NCI-H128 (cell line): ENCODE data around the gene CMIP.

Source experiments
- DNase-seq: peaks from one replicate; lab custom pipeline; 2025; ENCODE audit not compliant: unreplicated experiment; lab: John Stamatoyannopoulos, UW

Gene CMIP

DNA sequence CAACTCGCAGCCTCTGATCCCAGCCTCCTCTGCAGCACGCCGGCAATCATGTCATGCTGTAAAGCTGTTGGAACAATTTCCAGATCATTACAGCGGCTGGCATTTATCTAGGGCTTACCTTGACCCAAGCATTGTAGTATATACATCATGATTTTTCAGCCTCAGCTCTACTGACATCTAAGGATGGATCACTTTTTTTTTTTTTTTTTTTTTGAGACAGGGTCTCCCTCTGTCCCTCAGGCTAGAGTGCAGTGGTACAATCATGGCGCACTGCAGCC, 103.3 kb downstream of the CMIP start:
- DNase-seq = no peak

DNA sequence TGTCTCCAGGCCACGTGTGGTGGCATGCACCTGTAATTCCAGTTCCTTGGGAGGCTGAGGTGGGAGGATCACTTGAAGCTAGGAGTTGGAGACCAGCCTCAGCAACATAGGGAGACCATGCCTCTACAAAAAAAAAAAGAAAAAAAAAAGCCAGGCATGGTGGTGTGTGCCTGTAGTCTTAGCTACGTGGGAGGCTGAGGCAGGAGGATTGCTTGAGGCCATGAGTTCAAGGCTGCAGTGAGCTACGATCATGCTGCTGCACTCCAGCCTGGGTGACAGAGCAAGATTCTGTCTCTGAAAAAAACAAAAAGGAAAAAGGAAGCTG, 103.9 kb downstream of the CMIP start:
- DNase-seq = no peak

DNA sequence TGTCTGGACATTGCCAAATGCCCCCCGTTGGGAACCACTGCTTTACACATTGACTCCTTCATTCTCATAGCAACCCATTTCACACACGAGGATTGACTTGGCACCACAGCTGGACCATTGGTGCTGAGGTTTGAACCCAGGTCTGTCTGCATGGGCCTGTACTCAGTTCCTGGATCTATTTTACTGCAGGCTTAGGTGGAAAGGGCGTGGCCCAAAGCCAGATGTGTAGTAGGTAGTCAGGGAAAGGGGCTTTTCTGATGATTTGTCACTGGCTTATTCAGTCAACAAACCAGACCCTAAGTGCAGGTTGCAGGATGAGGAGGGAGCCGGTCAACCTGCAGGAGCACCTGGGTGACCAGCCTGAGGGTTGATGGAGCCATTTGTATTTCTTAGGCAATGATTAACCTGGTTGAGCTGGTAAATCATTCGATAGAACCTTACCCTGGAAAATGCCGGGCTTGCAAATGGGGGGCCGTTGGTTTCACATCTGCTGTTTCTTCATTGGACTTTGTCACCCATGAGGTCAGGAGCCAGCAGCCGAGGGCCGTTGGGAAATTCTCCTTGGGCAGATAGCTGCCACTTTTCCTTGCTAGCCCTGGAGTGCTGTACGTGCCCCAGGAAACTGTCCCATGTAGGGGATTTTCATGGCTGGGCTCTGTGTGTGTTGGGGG, 104.4 kb downstream of the CMIP start:
- DNase-seq = no peak

DNA sequence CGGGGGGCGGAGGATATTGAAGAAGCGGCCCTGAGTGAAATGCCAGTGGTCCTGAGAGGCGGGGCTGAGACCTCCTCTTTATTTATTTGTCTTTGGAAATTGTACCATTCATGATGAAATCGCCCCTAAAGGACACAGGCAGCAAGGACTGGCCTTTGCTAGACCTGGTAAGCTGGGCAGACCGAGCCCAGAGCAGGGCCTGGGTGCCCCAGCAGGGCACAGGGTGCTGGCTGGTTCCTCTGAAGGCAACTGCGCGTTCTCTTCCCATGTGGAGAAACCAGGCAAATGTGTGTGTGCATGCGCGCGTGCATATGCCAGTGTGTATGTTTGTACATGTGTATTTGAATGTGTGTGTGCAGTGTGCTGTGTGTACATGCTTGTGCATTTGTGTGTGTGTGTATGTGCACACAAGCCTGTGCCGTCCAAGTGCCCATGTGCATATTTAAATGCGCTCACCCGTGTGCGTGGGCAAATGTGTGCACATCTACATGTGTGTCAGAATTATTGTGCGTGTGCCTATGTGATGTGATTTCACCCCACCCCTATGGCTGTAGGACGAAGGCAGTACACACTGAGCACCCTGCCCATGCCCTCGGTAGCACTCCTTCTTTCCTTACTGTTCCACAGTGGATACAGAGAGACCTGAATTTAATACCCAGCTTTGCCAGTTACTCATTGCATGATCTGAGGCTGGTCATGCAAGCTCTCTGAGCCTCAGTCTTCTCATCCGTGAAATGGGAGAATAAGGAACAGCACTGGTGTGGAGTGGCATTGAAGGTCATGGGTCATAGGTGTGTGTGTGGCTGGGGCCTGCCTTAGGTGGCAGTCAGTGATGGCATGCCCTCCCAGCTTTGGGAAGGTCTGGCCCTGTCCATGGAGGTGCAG, 105.2 kb downstream of the CMIP start:
- no peak for DNase-seq

DNA sequence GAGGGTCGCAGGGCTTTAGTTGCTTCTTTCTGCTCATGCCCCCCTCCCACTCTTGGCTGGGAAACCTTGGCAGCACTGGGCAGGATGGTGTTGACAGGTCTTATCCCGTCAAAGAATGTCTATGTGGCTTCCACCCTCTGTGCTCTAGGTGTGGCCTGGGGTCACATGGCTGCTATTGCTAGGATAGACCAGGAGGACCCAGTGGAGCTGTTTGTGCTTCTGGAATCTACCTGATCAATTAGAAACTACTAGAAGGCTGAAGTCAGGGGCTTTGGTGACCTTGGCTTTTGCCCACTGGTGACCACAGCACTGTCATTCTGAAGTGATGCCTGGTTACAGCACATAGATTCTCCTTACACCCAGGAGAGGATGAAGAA, 105.8 kb downstream of the CMIP start:
- DNase-seq = no peak

DNA sequence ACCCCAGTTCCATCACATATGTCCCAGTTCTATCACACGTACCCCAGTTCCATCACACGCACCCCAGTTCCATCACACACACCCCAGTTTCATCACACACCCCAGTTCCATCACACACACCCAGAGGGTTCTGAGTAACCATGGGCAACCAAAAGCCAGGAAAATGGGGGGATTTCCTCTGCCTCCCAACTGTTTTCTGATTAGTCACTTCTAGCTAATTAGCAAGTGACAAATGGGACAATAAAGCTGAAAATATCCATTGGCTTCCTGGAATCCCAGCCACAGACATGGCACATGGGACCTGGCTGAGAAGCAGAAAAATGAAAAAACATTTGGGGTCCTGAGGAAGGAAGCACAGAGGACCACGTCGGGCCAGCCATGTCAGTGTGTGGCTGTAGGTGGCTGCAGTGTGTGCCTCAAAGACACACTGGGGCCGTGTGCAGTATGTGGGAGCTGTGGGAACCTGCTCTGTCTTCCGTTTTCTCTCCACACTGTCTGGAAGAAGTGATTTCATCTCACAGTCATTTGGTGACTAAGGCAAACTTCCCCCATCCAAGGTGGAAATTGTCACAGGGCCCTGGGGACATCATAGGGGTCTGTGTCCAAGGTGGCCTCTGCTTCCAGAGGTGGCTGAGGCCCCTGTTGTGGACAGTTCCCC, 106.7 kb downstream of the CMIP start:
- no peak for DNase-seq

DNA sequence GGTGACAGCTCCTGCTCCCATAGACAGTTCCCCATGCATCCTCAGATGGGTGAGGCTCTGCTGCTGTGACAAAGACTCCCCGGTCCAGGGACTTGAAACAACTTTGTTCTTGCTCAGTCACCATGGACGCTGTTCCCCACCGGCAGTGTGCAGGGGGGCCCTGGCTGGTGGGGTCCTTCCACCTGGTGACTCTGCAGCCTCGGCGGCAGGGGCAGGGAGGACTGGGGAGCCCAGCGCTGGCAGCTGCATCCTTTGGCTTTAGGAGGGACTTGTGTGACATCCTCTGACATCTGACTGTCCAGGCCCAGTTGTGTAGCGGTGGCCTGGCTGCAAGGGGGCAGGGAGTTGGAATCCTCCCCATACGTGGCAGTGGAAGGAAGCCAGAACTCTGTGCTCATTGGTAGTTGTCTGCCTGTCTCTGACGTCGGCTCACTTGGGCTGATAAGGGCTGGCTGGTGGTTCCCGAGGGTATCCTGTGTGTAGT, 107.3 kb downstream of the CMIP start:
- DNase-seq = no peak

DNA sequence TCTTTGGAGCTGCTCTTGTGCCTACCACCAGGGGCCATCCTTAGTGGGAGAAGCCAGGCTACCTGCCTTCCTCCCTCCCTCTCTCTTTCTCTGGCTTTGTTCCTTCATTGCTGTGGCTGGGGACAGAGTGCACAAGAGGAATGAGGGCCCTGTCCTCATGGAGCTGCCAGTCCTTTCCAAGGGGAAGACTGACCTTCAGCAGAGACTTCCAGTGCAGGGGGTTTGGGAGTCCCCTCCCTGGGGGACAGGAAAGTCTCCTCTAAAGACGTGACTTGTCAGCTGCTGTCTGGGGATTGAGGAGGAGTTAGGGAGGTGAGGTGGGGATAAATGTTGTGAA, 108.1 kb downstream of the CMIP start:
- DNase-seq = no peak

DNA sequence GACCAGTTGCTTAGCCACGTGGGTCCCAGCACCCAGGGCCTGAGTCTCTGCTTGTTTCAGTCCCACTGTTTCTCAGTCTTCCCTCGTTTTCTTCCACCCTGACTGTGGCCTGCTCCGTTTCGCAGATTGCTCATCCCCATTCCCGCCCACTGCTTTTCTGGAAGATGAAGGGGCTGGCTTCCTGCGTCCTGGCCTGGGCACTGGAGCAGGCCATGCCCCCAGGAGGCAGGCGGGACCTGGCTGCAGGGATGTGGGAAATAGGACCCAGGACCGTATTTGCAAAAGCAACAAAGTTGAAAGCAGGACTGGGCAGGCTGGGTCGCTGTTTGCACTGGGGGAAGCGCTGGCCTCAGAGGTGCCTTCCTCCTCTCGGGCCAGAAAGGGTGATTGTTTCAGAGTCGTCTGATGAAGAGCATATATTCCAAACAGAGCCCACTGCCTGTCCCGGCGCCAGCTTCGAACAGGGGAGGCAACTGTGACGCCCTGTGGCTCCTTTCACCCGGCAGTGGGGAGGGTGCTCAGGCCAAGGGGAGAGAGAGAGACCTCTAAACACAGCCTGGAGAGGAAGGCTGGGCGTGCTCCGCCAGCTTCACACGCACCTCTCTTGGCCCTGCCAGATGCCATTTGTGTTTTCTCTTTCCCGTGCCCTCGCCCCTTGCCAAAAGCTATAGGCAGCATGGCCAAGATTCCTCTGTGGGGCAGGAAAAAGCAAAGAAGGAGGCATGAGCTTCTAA, 108.6 kb downstream of the CMIP start:
- no peak for DNase-seq

DNA sequence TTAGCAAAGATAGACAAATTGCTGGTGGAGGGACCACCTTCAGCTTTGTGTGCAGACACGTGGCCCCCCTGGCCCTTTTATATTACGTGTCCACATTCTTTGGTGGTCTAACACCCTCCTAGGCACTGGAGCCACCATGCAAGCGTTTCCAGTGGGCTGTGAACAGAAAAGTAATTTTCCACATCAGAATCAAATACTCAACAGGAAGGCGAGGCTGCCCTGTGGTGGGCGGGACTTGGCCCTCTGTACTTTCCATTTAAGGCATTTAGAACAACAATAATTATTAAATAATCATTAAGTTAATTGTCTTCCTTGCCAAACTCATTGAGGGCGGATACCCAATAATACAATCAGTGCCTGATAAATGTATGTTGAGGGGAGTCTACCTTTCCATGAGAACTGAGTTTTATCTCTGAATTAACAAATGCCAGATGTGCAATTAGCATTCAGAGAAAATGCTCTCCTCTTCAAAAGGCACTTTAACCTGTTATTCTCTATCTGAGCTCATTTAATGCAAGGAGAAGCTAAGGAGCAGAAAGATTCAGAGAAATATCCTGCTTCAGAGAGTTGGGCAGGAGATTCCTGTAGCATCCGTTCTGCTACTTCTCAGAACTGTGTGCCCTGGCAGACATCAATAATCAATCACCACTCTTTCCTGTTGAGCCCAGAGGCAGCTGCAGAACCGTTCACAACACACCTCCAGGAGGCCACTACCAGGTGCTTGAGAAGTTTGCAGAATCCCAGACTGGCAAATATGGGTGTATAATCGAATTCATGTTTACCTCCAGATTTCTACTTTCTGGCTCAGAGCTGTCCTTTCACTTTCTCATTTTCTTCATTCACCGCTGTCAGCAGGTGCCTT, 109.4 kb downstream of the CMIP start:
- DNase-seq = no peak

DNA sequence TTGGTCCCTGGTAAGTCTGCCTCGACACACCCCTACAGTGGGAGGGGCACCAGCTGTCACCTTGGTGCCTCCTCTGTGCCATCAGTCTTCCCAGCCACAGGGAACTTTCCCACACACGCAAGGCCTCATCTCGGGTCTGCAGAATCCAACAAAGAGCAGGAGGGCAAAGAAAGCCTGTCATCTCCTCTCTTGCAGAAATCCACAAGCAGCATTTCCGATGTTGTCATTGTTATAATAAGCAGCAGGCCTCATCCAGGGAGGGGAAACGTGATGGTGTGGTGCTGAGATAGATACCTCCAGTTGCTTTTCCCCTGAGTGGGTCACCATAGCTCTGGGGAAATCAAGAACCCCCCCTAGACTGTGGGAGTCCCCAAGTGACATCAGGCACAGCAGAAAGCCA, 110.4 kb downstream of the CMIP start:
- no peak for DNase-seq

DNA sequence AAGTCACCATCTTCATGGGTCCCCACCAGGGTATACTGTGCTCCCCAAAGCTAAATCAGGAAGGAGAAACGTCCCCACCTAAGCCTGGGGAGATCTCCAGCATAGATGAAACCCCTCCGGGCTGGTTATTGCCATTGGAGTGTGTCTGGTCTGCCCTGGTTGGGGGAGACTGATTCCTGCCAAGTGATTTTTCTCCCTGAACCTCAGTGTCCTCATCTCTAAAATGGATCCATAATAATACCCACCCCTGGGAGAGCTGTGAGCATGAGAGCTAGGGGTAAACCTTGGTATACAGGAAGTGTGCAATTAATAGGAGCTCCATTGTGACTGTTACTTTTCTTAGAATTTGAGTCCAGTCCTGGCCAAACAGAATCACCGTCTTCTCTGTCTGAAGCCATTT, 111.1 kb downstream of the CMIP start:
- DNase-seq = no peak

DNA sequence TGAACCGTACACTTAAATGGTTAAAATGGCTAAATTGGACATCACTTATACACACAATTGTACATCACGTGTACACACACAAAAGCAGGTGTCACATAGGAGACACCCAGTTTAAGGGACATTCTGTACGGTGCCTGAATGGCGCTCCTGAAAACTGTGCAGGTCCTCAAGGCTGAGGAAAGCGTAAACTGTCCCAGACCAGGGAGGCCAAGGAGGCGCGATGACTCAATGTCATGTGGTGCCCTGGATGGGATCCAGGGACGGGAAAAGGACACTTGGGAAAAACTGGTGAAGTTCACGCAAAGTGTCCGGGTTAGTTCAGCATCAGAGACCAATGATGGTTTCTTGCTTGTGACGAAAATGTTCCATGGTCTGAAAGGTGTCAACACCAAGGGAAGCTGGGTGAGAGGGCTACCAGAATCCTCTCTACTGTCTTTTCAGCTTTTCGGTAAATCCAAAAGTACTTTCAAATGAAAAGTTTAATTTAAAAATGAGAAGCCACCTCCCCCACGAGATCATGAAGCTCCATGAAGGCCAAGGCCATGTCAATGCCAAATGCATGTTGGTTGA, 112.2 kb downstream of the CMIP start:
- DNase-seq = no peak

DNA sequence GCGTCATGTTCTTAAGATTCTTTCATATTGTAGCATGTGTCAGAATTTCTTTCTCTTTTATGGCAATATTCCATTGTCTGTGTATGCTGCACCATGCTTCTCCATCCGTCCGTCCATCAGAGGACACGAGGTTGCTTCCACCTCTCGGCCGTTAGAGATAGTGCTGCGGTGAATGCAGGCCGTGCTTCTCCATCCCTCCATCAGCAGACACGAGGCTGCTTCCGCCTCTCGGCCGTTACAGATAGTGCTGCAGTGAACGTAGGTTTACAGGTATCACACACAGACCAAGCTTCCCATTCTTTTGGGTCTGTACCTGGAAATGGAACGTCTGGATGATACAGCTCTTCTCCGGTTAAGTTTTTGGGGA, 113.5 kb downstream of the CMIP start:
- DNase-seq = no peak

DNA sequence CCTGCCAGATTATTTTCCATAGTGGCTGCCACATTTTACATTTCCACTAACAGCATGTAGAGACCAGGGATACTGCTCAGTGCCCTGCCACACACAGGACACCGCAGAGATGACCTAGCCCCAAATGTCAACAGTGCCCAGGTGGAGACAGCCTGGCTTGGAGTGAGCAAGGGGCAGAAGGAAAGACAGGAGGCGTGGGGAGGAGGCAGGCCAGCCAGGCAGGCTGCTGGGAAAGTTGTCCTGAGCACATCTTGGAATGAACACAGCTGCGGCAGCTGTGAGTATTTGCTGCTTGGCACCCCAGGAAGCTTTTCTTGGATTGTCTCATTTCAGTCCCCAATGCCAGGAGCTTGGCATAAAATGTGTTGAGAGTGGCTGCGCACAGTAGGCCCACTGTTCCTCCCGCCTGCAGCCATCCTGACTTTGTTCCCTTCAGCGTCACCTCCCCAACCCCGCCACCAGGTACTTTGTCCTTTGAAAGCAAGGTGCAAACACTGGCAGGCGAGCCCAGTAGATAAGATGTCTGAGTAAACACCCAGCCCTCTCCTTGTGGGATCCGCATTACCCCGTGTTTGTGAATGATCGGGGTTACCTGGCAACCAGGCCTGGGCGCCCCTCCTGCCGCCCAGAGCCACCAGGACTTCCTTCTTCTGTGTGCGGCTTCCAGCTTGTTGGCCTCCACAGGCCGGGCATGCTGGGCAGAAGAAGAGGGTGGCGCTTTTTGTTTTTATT, 114.0 kb downstream of the CMIP start:
- no peak for DNase-seq

DNA sequence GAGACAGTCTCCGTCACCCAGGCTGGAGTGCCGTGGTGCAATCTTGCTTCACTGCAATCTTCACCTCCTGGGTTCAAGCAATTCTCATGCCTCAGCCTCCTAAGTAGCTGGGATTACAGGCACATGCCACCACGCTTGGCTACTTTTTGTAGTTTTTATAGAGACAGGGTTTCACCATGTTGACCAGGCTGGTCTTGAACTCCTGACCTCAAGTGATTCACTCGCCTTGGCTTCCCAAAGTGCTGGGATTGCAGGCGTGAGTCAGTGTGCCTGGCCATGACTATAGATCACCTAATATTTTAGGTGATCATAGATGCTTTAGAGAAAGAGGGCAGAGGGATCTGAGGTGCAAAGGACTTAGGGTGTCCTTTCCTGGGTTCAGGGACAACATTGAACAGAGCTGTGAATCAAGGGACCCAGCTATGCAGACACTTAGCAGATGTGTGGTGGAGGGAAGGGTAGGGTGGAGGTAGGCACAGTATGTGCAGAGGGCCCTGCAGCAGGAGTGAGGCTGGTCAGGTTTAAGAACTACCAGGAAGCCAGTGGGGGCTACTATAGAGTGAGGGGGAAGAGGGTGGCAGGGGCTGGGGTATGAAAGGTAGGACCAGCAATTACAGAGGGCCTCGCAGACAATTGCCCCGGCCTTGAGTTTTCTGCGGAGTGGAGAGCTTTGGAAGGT, 116.5 kb downstream of the CMIP start:
- no peak for DNase-seq

DNA sequence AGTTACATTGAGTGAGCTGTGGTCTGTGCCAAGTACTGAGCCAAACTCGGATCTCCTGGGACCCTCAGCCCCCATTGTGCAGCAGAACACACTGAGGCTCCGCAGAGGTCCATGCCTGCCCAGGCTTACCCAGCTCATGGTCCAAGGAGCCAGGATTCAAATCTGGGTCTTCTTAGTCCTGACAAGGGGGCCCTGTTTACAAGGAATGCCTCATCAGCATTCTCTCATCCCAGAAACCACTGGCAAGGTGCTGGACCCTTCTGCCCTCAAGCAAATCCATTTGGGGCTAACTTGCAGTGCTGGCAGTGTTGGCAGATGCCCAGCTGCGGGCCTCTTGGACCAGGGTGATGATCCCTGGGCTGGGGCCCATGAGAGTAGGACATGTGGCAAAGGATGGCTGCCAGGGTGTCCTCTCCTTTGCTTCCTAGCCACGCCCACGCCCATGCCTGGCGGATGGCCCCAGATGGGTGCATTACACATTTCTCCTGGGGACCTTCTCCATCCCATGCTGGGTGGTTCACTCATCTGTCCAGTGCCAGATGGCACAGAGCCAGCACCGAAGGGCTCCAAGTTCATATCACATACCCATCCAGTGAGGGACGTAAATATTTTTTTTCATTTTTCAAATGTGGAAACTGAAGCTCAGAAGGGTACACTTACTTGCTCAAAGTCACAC, 117.7 kb downstream of the CMIP start:
- DNase-seq = no peak

DNA sequence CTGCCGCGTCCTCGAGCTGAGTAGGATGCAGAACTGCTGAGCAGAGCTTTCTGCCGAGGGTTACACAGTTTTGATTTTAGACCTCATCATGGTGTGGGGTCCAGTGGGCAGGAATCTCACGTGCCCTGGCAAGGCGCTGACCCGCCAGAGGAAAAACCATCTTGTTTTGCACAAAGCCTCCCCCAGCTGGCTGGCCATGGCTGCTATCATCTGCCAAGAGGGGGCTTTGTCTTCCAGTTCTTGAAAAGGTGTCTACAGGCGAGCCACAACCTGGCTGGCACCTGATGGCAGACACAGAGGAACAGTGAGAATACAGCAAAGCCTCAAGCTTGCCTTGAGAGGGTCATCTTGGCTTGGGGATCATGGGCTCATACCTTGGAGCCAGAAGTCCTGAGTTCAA, 118.3 kb downstream of the CMIP start:
- no peak for DNase-seq

DNA sequence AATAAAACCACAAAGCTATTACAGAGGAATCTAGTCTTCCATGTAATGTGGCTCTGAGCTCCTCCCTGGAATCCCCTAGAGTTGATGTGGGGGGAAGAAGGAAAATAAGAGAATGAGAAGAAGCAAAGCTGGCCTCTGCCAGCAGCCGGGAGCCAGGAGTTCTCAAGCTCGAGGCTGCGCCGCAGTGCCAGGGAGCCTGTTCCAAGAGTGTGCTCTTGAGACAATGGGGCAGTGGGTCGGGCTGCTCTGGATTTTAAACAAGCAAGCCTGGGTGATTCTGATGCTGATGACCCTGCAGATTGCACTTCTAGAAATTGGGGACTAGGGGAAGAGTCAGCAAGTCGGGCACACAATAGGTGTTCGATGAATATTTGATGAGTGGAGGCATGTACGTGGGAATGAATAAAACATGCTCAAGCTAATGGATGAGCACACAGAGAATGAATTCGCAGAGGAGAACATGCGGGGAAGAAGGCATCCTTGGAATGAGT, 119.9 kb downstream of the CMIP start:
- DNase-seq = no peak
